Memory B cell (primary cell): ENCODE results near the gene GPR15LG.
"Not testable (repeated sequence)": the region's sequence is repeated elsewhere in the genome, so short reads cannot be mapped to it uniquely, and the experiment has no call there.

ENCODE experiments used
- ATAC-seq: fragments of 150-1000 bp; cut with Tn5 transposase; 2 replicates; pipeline ENCODE4 v1.10.0; 2021; ENCODE audit warnings: low read depth, mild to moderate bottlenecking, moderate library complexity
- DNase-seq, 2 donors: peaks; one replicate each; pipeline ENCODE4 v3.0.0; 2022; ENCODE audit warnings: low spot score in 2 of 2
- H3K27ac Mint-ChIP-seq: one replicate; pipeline ENCODE4 v1.8.0; 2022; ENCODE audit warnings: mild to moderate bottlenecking, moderate library complexity, mixed read lengths
- H3K27me3 Mint-ChIP-seq: one replicate; pipeline ENCODE4 v1.8.0; 2022; ENCODE audit warnings: mixed read lengths
- H3K36me3 Mint-ChIP-seq: one replicate; pipeline ENCODE4 v1.8.0; 2022; ENCODE audit warnings: mild to moderate bottlenecking, mixed read lengths
- H3K4me1 Mint-ChIP-seq: one replicate; pipeline ENCODE4 v1.8.0; 2022; ENCODE audit warnings: mixed read lengths
- H3K4me3 Mint-ChIP-seq: one replicate; pipeline ENCODE4 v1.8.0; 2022; ENCODE audit warnings: mild to moderate bottlenecking, moderate library complexity, mixed read lengths
- H3K9me3 Mint-ChIP-seq: one replicate; pipeline ENCODE4 v1.8.0; 2022; ENCODE audit warnings: mixed read lengths

GPR15LG gene

DNA sequence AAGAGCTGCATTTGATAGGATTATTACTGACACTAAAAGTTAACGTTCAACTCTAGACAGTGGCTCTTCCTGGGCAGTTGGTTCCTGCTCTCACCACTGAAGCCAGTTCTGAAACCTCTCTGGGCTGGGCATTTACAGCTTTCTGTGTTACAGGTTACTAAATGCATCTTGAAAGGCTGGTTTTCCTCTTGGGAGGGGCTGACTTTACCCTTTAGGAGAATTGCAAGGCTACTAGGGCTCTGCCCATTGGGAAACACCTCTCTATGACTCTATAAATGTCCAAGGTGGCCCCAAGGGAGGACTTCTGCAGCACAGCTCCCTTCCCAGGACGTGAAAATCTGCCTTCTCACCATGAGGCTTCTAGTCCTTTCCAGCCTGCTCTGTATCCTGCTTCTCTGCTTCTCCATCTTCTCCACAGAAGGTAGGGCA is at the start of gene GPR15LG:
TSS of gene GPR15LG (plus strand) at position 301 of the 429 bp plus-strand sequence. CDS start at position 352, 51 bp downstream.
- no peak for DNase-seq
- H3K27ac Mint-ChIP-seq: peak within 1 kb of the TSS; percentile 87
- H3K4me1 Mint-ChIP-seq: peaks cover 19% of the 10 kb centered on the region
- no peak for ATAC-seq
- H3K27me3 Mint-ChIP-seq: no peaks in the 10 kb centered on the region
- peaks cover 2% of the 10 kb centered on the region for H3K9me3 Mint-ChIP-seq
- H3K36me3 Mint-ChIP-seq: peaks cover 7% of the 10 kb centered on the region
- H3K4me3 Mint-ChIP-seq: no peak within 1 kb of the TSS

DNA sequence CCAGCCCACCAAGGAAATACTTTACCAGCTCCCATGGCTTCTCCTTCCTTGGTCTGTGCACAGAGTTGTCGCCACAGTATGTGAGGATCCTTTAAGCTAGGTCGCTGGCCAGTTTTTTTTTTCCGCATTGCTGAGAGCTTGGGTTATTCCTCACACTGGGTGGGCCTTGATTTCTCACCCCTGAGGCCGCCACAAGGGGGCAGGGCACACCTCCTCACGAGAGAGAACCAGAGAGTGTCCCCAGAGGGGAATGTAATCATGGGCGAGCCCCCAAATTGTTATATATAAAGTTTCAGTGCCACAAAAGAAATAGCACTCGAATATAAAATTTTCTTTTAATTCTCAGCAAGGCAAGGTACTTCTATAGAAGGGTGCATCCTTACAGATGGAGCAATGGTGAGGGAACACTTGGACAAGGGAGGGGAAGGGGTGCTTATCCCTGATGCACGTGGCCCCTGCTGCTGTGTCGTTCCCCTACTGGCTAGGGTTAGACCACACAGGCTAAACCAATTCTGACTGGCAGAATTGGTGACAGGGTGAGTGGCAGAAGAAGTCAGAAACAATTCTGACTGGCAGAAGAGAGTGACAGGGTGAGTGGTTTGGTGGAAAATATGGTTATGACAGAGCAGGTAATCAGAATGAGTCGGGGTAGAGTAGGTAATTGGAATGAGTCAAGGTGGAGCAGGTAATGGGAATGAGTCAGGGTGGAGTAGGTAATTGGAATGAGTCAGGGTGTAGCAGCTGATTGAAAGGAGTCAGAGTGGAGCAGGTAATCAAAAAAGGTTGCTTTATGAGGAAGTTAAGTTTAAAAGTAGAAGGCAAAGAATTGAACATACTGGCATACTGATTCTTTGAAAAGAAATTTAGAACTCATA is 47.5 kb upstream of the GPR15LG start:
- Mint-ChIP-seq H3K9me3 (peaks cover 10% of the 10 kb centered on the region), H3K27me3 (peaks cover 14% of the 10 kb centered on the region)
- DNase-seq, H3K27ac Mint-ChIP-seq, H3K4me3 Mint-ChIP-seq, H3K36me3 Mint-ChIP-seq, H3K4me1 Mint-ChIP-seq, ATAC-seq: not testable (repeated sequence)

DNA sequence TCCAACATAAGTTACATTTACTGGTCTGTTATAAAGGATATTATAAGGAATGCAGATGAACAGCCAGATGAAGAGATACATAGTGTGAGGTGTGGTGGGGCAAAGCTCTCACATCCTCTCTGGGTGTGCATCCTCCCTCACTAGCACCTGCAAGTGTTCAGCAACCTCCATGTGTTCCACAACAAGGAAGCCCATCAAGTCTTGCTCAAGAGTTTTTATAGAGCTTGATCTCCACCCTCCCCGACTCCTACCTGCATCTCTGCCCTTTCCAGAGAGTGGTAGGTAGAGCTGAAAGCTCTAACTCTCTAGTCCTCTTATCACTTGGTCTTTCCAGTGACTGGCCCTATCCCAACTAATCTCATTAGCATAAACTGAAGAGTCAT is 46.8 kb upstream of the GPR15LG start:
- peaks cover 10% of the 10 kb centered on the region for H3K9me3 Mint-ChIP-seq
- H3K4me1 Mint-ChIP-seq: no peaks in the 10 kb centered on the region
- peaks cover 16% of the 10 kb centered on the region for H3K27me3 Mint-ChIP-seq
- DNase-seq: no peak
- H3K4me3 Mint-ChIP-seq: no peak overlapping the region
- no peak overlapping the region for H3K27ac Mint-ChIP-seq
- peaks cover 9% of the 10 kb centered on the region for H3K36me3 Mint-ChIP-seq
- no peak for ATAC-seq

DNA sequence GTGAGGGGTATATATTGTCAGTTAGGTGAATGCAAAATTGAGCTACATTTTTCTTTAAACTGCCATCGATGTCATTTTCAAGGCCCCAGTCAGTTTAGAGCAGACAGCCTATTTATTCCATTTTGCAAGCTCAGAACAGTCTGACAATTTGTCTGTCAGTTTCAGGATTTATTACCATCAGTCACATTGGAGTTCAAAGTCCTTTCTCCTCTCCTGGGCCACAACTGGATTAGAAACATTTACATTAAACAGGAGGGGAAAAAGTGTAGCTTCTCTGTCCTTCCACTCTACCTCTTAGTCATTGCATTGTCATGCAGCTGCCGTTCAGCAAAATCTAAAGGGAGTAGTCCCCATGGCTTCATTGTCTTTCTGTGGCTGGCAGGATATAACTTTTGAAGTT is 37.8 kb upstream of the GPR15LG start:
- ATAC-seq (no peak), DNase-seq (no peak)
- Mint-ChIP-seq H3K27me3 (peaks cover 7% of the 10 kb centered on the region), H3K4me1 (peaks cover 10% of the 10 kb centered on the region), H3K27ac (no peak overlapping the region), H3K4me3 (no peak overlapping the region), H3K9me3 (no peaks in the 10 kb centered on the region), H3K36me3 (no peaks in the 10 kb centered on the region)

DNA sequence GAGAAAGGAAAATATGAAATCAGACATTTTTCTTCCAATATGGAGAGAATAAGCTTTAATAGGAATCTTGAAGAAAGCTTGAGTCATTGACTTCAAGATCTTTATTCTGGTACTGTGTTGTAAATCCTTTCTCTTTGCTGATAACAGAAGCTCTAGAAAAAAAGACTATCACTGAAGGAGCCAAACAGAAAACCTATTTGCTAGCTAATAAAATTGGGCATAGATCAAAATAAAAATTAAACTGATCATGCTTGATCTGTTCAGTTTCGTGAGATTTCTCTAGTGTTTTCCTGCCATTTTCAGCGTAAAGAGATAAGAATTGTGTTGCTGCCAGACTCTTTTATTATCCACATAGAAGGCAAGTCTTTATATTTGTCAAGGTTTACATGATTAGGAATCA is 35.8 kb upstream of the GPR15LG start:
- peaks cover 2% of the 10 kb centered on the region for H3K36me3 Mint-ChIP-seq

DNA sequence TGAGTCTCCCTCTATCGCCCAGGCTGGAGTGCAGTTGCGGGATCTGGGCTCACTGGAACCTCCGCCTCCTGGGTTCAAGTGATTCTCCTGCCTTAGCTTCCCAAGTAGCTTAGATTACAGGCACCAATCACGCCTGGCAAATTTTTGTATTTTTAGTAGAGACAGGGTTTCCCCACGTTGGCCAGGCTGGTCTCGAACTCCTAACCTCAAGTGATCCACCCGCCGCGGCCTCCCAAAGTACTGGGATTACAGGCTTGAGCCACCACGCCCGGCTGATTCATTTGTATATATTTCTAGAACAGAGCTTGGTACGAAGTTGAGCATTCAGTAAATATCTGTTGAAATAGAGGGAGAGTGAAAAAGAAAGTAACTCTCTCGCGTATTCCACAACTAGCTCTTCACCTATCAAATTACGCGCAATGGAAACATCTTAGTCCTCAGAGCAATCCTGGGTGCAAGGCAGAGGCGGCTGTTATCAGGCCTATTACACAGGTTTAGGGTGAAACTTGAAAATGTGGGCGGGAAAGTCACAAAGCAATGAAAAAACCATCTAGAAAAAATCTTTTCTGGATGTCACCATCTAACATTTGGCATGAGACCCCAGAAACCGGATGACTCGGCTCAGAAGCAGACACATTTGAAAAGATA is 35.0 kb upstream of the GPR15LG start:
- no peaks in the 10 kb centered on the region for H3K9me3 Mint-ChIP-seq
- DNase-seq (peak in 1 of 2 donors; percentile 23), ATAC-seq (no peak)
- H3K27ac Mint-ChIP-seq: peak overlapping the region; percentile 98
- H3K4me3 Mint-ChIP-seq: peak overlapping the region; percentile 72
- peaks cover 4% of the 10 kb centered on the region for H3K36me3 Mint-ChIP-seq
- H3K27me3 Mint-ChIP-seq: no peaks in the 10 kb centered on the region
- H3K4me1 Mint-ChIP-seq: peaks cover 21% of the 10 kb centered on the region

More for the DNA sequence above, 35.8 kb upstream of the GPR15LG start:
- no peaks in the 10 kb centered on the region for H3K27me3 Mint-ChIP-seq
- no peaks in the 10 kb centered on the region for H3K9me3 Mint-ChIP-seq
- DNase-seq: no peak
- no peak for ATAC-seq
- peak overlapping the region; percentile 98 for H3K27ac Mint-ChIP-seq
- H3K4me3 Mint-ChIP-seq: peak overlapping the region; percentile 16
- H3K4me1 Mint-ChIP-seq: peaks cover 18% of the 10 kb centered on the region

DNA sequence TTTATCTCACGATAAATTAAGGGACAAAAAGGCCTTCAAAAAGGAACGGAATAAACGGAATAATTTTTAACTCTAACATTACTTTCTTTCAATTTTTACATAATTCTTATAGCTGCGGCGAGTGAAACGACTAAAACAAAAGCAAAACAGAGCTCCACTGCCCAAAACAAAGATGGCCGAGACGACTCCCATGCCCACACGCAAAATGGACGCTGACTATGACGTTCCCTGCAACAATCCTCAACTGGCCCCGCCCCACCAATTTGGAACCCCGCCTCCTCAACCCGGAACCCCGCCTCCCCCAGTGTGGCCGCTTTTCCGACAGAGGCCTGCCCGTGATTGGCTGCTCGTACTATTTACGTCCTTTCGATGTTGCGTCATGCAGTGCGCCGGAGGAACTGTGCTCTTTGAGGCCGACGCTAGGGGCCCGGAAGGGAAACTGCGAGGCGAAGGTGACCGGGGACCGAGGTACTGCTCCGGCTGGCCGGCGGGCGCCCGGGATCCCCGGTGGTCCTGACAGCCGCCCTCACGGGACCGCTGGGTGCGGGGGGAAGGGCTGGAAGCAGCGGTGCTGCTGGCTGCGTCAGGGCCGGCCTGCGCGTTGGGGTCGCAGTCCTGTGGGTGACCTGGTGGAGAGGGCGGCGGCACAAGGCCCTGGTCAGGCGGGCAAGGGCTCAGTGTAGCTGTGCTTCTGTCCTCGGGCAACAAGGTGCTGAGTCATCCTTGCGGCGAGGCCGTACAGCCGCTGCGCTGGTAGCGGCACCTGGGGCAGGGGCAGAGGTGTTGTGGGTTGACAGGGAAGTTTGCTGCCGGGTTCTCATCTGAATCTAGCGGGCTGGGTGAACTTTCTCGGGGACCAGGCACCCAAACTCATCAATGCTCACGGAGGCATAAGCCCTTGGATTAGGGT is 34.2 kb upstream of the GPR15LG start, which contains the start of gene GHITM:
TSS of gene GHITM (plus strand) at position 384 of the 910 bp plus-strand sequence. CDS start 1,992 bp downstream, outside the sequence.
- DNase-seq (peak; percentile 99 to 100), ATAC-seq (peak; percentile 94)
- peak within 1 kb of the TSS; percentile 72 for H3K4me3 Mint-ChIP-seq
- peaks cover 23% of the 10 kb centered on the region for H3K4me1 Mint-ChIP-seq
- H3K27ac Mint-ChIP-seq: peak within 1 kb of the TSS; percentile 98
- H3K36me3 Mint-ChIP-seq: peaks cover 8% of the 10 kb centered on the region
- H3K27me3 Mint-ChIP-seq: no peaks in the 10 kb centered on the region
- no peaks in the 10 kb centered on the region for H3K9me3 Mint-ChIP-seq

DNA sequence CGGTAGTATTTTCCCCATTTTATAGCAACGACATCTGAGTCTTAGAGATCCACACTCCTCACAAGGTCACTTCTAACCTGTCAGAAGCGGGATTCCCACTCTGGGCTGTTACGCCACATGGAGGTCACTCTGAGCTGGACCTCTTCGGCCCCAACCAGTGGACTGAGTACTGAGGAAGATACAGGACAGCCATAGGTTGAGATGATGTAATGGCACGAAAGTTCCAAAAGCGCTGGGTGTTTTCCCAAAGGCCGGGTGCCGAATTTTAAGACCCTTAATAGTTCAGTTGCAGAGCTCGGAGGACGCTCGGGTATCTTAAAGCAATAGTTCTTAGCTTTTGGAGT is 33.6 kb upstream of the GPR15LG start:
- no peak for ATAC-seq
- peak overlapping the region; percentile 98 for H3K27ac Mint-ChIP-seq
- H3K27me3 Mint-ChIP-seq: no peaks in the 10 kb centered on the region
- H3K9me3 Mint-ChIP-seq: no peaks in the 10 kb centered on the region
- peak in 1 of 2 donors; percentile 4 for DNase-seq
- peaks cover 23% of the 10 kb centered on the region for H3K4me1 Mint-ChIP-seq
- peaks cover 11% of the 10 kb centered on the region for H3K36me3 Mint-ChIP-seq
- H3K4me3 Mint-ChIP-seq: peak overlapping the region; percentile 72

DNA sequence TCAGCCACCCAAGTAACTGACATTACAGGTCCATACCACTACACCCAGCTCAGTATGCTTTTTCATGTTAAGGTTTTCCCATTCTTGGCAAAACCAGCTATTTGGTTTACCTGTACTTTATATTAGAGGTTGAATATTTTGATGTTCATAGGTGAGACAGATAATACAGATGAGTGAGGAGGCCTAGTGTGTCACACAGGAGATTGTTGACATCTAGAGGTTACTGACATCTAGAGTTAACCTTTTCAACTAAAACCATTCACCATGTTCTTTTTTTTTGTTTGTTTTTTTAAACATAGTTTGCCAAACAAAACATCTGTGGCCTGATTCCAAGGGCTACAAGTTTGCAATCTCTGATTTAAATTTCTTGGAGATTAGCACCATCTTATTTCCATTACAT is 26.3 kb upstream of the GPR15LG start:
- Mint-ChIP-seq H3K4me1 (peaks cover 5% of the 10 kb centered on the region), H3K9me3 (no peaks in the 10 kb centered on the region), H3K36me3 (peaks cover 29% of the 10 kb centered on the region), H3K27me3 (no peaks in the 10 kb centered on the region), H3K4me3 (no peak overlapping the region), H3K27ac (no peak overlapping the region)
- ATAC-seq: no peak
- DNase-seq: no peak

DNA sequence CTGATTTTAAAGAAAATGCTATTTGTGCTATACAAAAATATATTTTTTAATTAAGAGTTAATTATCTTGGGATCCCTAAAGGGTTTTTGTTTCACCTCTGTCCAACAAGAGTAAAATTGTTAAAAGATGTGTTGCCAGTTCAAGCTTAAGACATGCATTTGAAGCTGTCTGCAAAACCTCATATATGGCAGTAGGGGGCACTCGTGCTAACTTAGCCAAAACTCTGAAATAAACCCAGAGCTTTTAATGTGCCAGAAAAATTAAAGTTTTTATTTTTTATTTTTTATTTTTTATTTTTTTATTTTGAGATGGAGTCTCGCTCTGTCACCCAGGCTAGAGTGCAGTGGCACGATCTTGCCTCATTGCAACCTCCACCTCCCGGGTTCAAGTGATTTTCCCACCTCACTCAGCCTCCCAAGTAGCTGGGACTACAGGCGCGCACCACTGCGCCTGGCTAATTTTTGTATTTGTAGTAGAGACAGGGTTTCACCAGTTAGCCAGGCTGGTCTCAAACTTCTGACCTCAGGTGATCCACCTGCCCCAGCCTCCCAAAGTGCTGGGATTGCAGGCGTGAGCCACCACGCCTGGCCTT is 25.5 kb upstream of the GPR15LG start:
- ATAC-seq: peak; percentile 64
- H3K27ac Mint-ChIP-seq, H3K9me3 Mint-ChIP-seq, H3K4me3 Mint-ChIP-seq, H3K4me1 Mint-ChIP-seq, H3K27me3 Mint-ChIP-seq: not testable (repeated sequence)
- peaks cover 29% of the 10 kb centered on the region for H3K36me3 Mint-ChIP-seq
- peak in 1 of 2 donors; percentile 18 for DNase-seq

DNA sequence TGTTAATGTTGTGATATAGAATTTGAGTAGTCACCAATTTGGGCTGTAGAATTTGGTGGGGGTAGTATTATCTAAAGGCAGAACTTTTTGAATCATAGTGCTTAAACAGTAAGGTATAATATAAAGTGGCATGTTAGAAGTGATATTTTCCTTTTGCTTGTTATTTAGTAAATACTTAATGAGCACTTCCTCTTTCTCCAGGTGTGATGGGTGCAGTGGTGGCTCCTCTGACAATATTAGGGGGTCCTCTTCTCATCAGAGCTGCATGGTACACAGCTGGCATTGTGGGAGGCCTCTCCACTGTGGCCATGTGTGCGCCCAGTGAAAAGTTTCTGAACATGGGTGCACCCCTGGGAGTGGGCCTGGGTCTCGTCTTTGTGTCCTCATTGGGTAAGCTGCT is 23.7 kb upstream of the GPR15LG start:
- DNase-seq (no peak), ATAC-seq (no peak)
- no peaks in the 10 kb centered on the region for H3K27me3 Mint-ChIP-seq
- no peaks in the 10 kb centered on the region for H3K9me3 Mint-ChIP-seq
- peak overlapping the region; percentile 56 for H3K27ac Mint-ChIP-seq
- no peak overlapping the region for H3K4me3 Mint-ChIP-seq
- H3K36me3 Mint-ChIP-seq: peaks cover 25% of the 10 kb centered on the region
- H3K4me1 Mint-ChIP-seq: no peaks in the 10 kb centered on the region

DNA sequence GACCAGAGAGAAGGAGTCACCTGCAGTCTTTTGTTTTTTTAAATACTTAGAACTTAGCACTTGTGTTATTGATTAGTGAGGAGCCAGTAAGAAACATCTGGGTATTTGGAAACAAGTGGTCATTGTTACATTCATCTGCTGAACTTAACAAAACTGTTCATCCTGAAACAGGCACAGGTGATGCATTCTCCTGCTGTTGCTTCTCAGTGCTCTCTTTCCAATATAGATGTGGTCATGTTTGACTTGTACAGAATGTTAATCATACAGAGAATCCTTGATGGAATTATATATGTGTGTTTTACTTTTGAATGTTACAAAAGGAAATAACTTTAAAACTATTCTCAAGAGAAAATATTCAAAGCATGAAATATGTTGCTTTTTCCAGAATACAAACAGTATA is 20.8 kb upstream of the GPR15LG start:
- Mint-ChIP-seq H3K4me1 (peaks cover 7% of the 10 kb centered on the region), H3K27ac (no peak overlapping the region), H3K36me3 (peaks cover 19% of the 10 kb centered on the region), H3K4me3 (no peak overlapping the region), H3K9me3 (no peaks in the 10 kb centered on the region), H3K27me3 (no peaks in the 10 kb centered on the region)
- ATAC-seq (no peak), DNase-seq (no peak)

DNA sequence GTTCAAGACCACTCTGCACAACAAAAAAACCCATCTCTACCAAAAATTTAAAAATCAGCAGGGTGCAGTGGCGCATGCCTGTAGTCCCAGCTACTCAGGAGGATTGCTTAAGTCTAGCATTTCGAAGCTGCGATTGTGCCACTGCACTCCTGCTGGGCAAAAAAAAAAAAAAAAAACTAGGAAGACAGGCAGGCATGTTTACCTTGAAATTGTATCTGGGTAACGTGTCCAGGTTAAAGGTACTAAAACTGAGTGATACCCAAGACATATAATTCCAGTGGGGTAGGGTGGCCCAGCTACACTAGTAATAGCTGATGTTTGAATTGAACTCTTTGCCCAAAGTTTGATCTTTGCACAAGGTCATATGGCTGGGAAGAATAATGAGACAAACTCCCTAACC is 18.1 kb upstream of the GPR15LG start:
- ATAC-seq (no peak), DNase-seq (no peak)
- peaks cover 9% of the 10 kb centered on the region for H3K36me3 Mint-ChIP-seq
- no peaks in the 10 kb centered on the region for H3K9me3 Mint-ChIP-seq
- H3K27ac Mint-ChIP-seq: peak overlapping the region; percentile 67
- H3K27me3 Mint-ChIP-seq: peaks cover 1% of the 10 kb centered on the region
- H3K4me1 Mint-ChIP-seq: peaks cover 7% of the 10 kb centered on the region
- H3K4me3 Mint-ChIP-seq: no peak overlapping the region
